SK-N-MC (cell line): ENCODE data around the gene FAM107B.

Source experiments
- EZH2 ChIP-seq: fragments of 200-600 bp; sonication (generic); IDR thresholded peaks from one replicate; pipeline ENCODE4 v1.6.1; 2017; ENCODE audit warnings: antibody characterized with exemption
- POLR2AphosphoS5 ChIP-seq: IDR thresholded peaks from 2 replicates; pipeline ENCODE4 v1.6.1; 2012; ENCODE audit warnings: mild to moderate bottlenecking, low read depth, low read length, borderline replicate concordance

DNA sequence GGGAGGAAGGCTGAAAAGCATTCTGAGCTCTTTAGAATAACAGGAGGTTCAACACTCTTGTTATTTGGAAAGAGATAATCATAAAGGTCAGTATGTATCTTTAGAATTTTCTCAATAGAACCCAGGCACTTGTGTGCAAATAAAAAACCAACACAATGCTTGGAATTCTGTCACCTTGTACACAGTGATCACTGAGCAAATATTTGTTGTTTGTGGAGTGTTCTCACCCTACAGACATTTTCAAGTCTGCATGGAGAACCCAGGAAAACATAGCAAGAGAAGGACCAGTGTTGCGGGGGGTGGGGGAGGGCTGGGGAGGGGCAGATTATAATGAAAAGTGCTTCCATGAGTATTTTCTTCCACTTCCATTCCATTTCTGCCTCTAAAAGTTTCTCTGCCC is 87.4 kb downstream of the FAM107B start:
- TF ChIP-seq POLR2AphosphoS5, result no peak
- no peak for TF ChIP-seq EZH2
